HG02938 (cell line): Measurements from ENCODE around the gene PMEPA1.

Experiments used
- ATAC-seq: cut with Tn5 transposase; IDR thresholded peaks from one replicate; pipeline ENCODE4 v1.9.1; 2021; ENCODE audit warnings: mild to moderate bottlenecking, moderate library complexity; ENCODE audit not compliant: unreplicated experiment

Gene PMEPA1

GRCh38 chr20:57712341-57712740 lies 2.5 kb upstream of the PMEPA1 start:
- ATAC-seq = no peak

GRCh38 chr20:57711826-57712225 lies 2.0 kb upstream of the PMEPA1 start:
- no peak for ATAC-seq

DNA sequence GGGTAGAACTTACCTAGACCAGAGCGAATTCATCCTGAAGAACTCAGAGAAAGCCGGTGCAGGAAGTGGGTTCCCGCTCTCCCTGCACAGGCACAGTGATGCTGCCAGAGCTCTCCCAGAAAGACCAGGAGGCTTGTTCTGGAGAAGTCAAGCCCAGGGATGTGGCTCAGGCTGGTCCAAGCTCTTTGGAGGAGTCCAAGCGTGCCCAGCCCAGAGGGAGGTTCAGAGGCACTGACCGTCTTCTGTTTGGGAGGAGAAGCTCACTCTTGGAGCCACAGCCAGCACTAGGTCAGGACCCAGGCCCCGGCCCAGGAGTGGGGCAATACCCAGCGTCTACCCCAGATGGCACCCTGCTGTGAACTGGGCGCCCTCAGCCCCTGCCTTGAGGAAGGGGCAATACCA lies 1.5 kb upstream of the PMEPA1 start:
- ATAC-seq = no peak

- no peak for ATAC-seq
Observed at GRCh38 chr20:57710841-57711240, 1.0 kb upstream of the PMEPA1 start.

- no peak for ATAC-seq
Observed at GRCh38 chr20:57708694-57709673, 831 bp downstream of the PMEPA1 start.

GRCh38 chr20:57707849-57708693 lies 1.7 kb downstream of the PMEPA1 start:
- ATAC-seq = no peak

DNA sequence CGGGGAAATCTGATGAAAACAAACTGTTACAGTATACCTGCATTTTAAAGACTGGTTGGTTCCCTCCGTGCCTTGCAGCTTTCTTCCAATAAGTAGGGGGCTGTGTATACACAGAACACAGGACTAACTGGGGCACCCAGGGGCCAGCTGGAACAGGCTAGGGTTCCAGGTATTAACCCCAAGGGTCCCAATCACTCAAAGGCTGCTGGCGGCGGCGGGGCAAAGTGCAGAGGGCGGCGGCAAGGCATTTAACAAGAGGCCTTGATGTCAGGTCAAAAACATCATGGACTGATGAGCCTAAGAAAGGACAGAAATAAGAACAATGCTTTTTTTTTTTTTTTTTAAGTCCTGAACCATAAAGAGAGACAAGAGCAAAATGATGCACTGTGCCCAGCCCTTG lies 2.5 kb downstream of the PMEPA1 start:
- no peak for ATAC-seq

GRCh38 chr20:57705127-57705899 lies 4.5 kb downstream of the PMEPA1 start:
- ATAC-seq = no peak

- ATAC-seq = no peak
Observed at GRCh38 chr20:57704245-57704644, 5.6 kb downstream of the PMEPA1 start.

- ATAC-seq = no peak
Observed at GRCh38 chr20:57703013-57703412, 6.8 kb downstream of the PMEPA1 start.

DNA sequence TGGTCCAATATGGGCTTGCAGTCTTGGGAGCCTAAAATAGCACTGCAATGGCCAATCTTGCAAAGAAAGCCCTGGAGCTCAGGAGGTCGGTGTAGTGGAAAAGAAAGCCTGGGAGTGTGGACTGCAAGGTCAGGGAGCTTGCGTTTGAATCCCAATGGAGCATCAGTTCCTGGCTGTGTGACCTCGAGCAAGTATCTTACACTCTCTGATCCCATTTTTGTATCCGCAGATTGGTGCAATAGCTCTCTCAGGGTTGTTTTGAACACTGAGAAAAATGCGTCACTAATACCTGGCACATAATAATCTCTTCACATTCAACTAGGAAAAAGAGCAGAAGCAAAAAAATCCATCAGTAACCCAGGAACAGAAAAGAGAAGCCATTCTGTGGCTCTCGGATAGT lies 7.3 kb downstream of the PMEPA1 start:
- no peak for ATAC-seq

- ATAC-seq = no peak
Observed at GRCh38 chr20:57702091-57702490, 7.7 kb downstream of the PMEPA1 start.

DNA sequence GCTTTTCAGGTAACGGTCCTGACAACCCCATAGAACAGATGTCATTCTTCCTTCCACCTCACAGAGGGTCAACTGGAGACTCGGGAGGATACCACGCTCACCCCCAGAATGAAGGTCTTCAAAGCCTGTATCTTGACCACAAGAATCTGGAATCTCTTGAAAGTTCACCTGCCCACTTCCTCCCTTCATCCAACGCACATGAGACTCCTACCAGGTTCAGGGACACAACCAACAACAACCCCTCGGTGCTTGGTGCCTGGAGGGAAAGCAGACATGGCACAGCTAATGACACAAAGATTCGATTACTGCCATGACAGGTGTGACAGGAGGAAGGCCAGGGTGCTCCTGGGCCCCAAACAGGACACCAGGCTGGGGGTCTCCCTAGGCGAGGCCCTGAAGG lies 8.2 kb downstream of the PMEPA1 start:
- ATAC-seq = no peak

GRCh38 chr20:57701090-57701489 lies 8.7 kb downstream of the PMEPA1 start:
- ATAC-seq = no peak

DNA sequence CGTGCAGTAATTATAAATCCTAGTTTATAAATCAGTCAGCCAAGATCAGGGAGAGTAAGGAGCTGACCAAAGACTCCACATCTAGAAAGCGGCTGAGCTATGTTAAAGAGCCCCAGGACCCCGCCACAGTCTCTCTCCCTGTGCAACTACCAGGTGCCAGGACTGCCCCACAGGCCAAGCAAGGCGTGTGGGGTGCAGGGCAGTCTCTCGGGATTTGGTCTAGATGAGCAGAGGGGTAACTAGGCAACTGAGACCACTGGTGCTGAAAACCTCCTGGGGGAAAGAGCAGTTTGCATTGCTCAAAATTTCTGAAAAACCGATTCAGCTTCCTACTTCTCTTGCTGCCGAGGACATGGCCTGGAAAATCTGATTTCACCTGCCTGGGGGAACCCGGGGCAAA lies 10.4 kb downstream of the PMEPA1 start:
- ATAC-seq = no peak

DNA sequence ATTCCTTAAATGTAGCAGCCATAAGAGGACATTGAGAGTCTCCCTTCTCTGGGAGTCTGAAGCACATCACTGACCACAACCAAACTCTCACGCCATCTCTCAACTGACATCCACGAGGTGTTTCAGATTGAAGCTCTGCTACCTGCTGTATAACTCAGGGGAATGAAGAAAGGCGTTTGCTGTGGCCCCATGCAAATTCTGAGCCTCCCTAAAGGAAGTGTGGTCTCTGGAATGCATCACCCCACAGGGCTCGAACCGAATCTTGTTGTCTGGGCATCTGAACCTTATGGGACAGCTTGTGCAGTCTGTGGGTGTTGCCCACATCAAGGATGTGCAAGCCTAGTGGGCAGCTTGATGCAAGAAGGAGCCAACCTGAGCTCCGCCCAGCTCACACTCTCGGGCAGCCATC lies 10.9 kb downstream of the PMEPA1 start:
- ATAC-seq = no peak

DNA sequence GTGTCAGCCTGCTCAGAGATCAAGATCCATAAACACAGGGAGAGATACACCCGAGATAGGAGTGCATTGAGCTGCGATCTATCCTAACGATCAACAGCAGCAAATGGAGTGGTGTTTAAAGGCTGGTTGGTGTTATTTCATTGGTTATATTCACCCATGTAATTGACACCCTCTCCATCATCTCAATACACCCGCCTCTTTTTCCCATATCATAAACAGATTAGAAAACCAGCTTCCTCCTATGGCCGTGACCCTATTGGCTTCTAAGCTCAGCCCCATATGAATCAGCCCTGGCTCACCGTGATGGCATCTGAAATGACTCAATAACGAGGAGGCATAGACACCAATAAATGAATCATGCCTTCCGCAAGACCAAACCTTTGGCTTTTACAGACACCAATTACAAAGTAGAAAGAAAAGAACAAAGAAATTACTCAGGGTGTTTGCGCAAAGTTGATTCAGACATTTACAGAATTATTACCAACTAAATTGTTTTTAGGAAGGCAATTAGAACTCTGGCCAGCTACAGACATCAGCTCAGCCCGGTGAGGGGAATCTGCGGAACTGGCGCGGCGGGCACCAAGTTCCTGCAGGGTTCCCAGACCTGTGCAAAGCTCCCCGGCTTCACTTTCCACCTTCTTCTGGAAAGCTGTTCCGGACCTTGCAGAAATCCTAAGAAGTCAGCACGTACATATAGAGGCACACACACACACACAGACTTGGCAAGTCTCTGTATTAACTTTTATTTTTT lies 11.5 kb downstream of the PMEPA1 start:
- no peak for ATAC-seq

DNA sequence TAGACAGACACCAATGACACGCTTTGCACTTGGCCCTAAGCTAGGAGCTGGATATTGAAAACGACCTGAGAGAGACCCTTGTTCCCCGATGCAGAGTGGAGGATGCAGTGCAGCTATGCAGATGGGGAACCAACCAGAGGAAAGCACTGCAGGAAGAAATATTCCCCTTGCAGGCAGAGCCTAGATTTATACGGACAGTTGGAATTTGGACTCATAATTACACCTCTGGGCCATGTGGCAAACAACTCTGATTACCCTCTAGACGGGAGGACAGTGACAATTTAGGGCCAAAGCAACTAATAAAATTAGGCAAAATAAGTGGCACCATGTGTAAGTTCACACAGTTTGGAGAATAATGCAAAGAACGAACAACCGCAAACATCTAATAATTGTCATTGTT lies 12.3 kb downstream of the PMEPA1 start:
- ATAC-seq = no peak

DNA sequence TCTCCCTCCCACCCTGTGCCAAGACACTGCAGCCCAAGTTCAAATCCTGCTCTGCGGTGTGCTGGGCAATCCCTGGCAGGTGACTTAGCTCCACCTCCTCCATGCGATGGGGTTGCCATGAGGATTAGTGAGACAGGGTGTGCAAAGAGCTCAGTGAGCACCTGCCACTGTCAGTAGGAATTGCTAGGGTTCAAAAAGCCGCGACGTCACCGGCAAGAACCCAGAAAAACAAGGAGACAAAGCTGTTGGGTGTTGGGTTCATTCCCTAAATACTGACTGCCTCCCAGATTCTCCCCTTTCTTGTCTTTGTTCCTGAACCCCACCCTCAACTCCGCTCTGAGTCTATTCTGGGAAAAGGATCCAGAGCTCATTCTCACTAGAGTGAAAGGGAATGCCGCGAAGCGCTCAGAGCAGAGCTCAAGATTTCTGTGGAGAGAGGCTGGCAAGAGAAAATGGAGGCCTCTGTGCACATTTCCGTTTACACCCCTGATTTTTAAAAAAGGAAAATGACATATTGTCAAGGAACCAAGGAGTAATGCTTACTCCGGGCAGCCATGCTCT lies 13.3 kb downstream of the PMEPA1 start:
- no peak for ATAC-seq

DNA sequence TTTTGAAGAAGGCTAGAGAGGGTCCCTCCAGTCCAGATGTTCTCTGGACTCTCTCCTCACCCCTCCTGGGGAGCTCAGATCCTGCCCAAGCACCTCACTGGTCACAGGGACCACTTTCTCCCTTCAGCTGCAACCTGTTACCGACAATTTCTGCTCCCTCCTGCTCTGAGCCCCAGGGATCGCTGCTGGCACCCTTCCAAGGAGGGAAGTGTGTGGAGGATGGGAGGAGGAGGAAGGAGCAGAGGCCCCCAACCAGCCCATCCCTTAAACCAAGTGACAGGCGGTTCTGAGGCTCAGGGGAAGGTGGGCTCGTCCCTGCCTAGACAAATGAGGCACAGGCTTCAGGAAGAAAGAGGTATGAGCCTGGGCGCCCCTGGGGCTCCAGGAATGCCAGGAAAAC lies 13.9 kb downstream of the PMEPA1 start:
- ATAC-seq = no peak
